Liver (tissue), 9 donors: ENCODE data around the gene EXOC4. TPM values are rescaled to one million over a fixed set of nuclear protein-coding genes. Genes with fewer than 3 reads are reported as not detected.

ENCODE experiments used
- DNase-seq: peaks from one replicate; pipeline ENCODE4 v3.0.0-alpha.2; 2017; ENCODE audit warnings: low spot score
- H3K27ac ChIP-seq, 2 donors: one replicate each; pipeline ENCODE4 v1.7.0; 2013; ENCODE audit warnings: inconsistent platforms in 2 of 2, low read length in 2 of 2, control low read depth in 1 of 2, low read depth in 1 of 2, mild to moderate bottlenecking in 1 of 2
- H3K27me3 ChIP-seq, 4 donors: one replicate each; pipeline versions ENCODE4 v1.6.1 to v1.7.0; 2013; ENCODE audit warnings: low read length in 3 of 4, inconsistent platforms in 1 of 4, mild to moderate bottlenecking in 1 of 4, moderate library complexity in 1 of 4; ENCODE audit not compliant: control insufficient read depth in 4 of 4, insufficient read depth in 4 of 4
- H3K36me3 ChIP-seq, 4 donors: one replicate each; pipeline versions ENCODE4 v1.6.1 to v1.7.0; 2013; ENCODE audit warnings: low read length in 3 of 4, mild to moderate bottlenecking in 3 of 4, low read depth in 1 of 4, moderate library complexity in 1 of 4; ENCODE audit not compliant: control insufficient read depth in 4 of 4, insufficient read depth in 3 of 4
- H3K4me1 ChIP-seq, 4 donors: one replicate each; pipeline versions ENCODE4 v1.6.1 to v1.7.0; 2013; ENCODE audit warnings: low read length in 3 of 4, mild to moderate bottlenecking in 3 of 4, moderate library complexity in 1 of 4; ENCODE audit not compliant: control insufficient read depth in 4 of 4, insufficient read depth in 4 of 4
- H3K4me3 ChIP-seq, 3 donors: one replicate each; pipeline versions ENCODE4 v1.6.1 to v1.7.0; 2013; ENCODE audit warnings: low read length in 3 of 3, control low read depth in 1 of 3, low read depth in 1 of 3, mild to moderate bottlenecking in 1 of 3
- H3K9ac ChIP-seq, 2 donors: one replicate each; pipeline ENCODE4 v1.7.0; 2013; ENCODE audit warnings: low read length in 2 of 2, mild to moderate bottlenecking in 2 of 2, moderate library complexity in 2 of 2, control low read depth in 1 of 2, low read depth in 1 of 2
- H3K9me3 ChIP-seq, 4 donors: one replicate each; pipeline versions ENCODE4 v1.6.1 to v1.7.0; 2013; ENCODE audit warnings: low read length in 3 of 4; ENCODE audit not compliant: control insufficient read depth in 4 of 4
- EGR1 ChIP-seq, 2 donors: IDR thresholded peaks; 2 replicates each; pipeline ENCODE4 v1.6.1; 2016 to 2018; ENCODE audit warnings: antibody characterized with exemption in 2 of 2, low read depth in 2 of 2
- FOXA2 ChIP-seq: IDR thresholded peaks from 2 replicates; pipeline ENCODE4 v1.6.1; 2016; ENCODE audit warnings: antibody characterized with exemption
- GABPA ChIP-seq, 2 donors: IDR thresholded peaks in 1 of 2; conservative IDR thresholded peaks in 1 of 2; 2 replicates each; pipeline ENCODE4 v1.6.1; 2016; ENCODE audit warnings: antibody characterized with exemption in 2 of 2, mild to moderate bottlenecking in 1 of 2, moderate library complexity in 1 of 2
- HNF4A ChIP-seq, 2 donors: conservative IDR thresholded peaks; 2 replicates each; pipeline ENCODE4 v1.6.1; 2016; ENCODE audit warnings: antibody characterized with exemption in 2 of 2, mild to moderate bottlenecking in 2 of 2
- HNF4G ChIP-seq: IDR thresholded peaks from 2 replicates; pipeline ENCODE4 v1.6.1; 2016; ENCODE audit warnings: antibody characterized with exemption
- JUND ChIP-seq, 2 donors: IDR thresholded peaks; 2 replicates each; pipeline ENCODE4 v1.6.1; 2016; ENCODE audit warnings: antibody characterized with exemption in 2 of 2
- MAX ChIP-seq: IDR thresholded peaks from 2 replicates; pipeline ENCODE4 v1.6.1; 2016; ENCODE audit warnings: antibody characterized with exemption
- RAD21 ChIP-seq, 2 donors: IDR thresholded peaks; 2 replicates each; pipeline ENCODE4 v1.6.1; 2016; ENCODE audit warnings: antibody characterized with exemption in 2 of 2, mild to moderate bottlenecking in 2 of 2
- SP1 ChIP-seq: IDR thresholded peaks from 2 replicates; pipeline ENCODE4 v1.6.1; 2018; ENCODE audit warnings: antibody characterized with exemption, mild to moderate bottlenecking
- TAF1 ChIP-seq: conservative IDR thresholded peaks from 2 replicates; pipeline ENCODE4 v1.6.1; 2016; ENCODE audit warnings: antibody characterized with exemption, mild to moderate bottlenecking
- ZBTB33 ChIP-seq: IDR thresholded peaks from 2 replicates; pipeline ENCODE4 v1.6.1; 2016; ENCODE audit warnings: antibody characterized with exemption
- WGBS: extraction: QIAGEN DNeasy Blood & Tissue Kit; methylation state at CpG from one replicate; pipeline ENCODE4 v1.1.7; 2013; 5-methylcytosine and 5-hydroxymethylcytosine counted together
- polyA plus RNA-seq, 2 donors: library from polyadenylated mRNA; stranded (reverse) in 1 of 2; unstranded in 1 of 2; fragments of 200-250 nt in 1 of 2; fragments of >200 nt in 1 of 2; fragmentation: Nextera tagmentation in 1 of 2; extraction: Ambion mirVana in 1 of 2; gene quantifications; one replicate each; pipeline versions ENCODE4 v1.2.1 to v1.2.3, GENCODE V29; 2013 to 2015
- total RNA-seq, 2 donors: library from RNA; depleted of rRNA; stranded (reverse); fragments of >200 nt; gene quantifications; one replicate each; pipeline ENCODE4 v1.2.3, GENCODE V29; 2014
- TF ChIP-seq, protein P1 (sequence below): fragments of 150-350 bp; IDR thresholded peaks from 2 replicates; pipeline ENCODE4 v1.5.1; 2017; ENCODE audit warnings: improper control_type of control experiment, low read depth, low read length; ENCODE audit not compliant: missing input control
- donor health status: healthy.
- donor health status: healthy.
- donor health status: healthy.
- donor health status: healthy.
- donor health status: healthy.

The EXOC4 gene
- total and polyA plus RNA-seq, 4 donors = 9.5 to 55.9 (median 23.6) TPM

- Histone ChIP-seq H3K36me3 (no peaks in the 10 kb centered on the region), H3K9ac (no peak overlapping the region), H3K27ac (no peak overlapping the region), H3K4me1 (no peaks in the 10 kb centered on the region), H3K27me3 (no peaks in the 10 kb centered on the region), H3K9me3 (no peaks in the 10 kb centered on the region), H3K4me3 (no peak overlapping the region)
- no peak for DNase-seq
- 61% methylated on average over 3 of the region's 3 CpGs for WGBS
- TF ChIP-seq, protein P1, sequence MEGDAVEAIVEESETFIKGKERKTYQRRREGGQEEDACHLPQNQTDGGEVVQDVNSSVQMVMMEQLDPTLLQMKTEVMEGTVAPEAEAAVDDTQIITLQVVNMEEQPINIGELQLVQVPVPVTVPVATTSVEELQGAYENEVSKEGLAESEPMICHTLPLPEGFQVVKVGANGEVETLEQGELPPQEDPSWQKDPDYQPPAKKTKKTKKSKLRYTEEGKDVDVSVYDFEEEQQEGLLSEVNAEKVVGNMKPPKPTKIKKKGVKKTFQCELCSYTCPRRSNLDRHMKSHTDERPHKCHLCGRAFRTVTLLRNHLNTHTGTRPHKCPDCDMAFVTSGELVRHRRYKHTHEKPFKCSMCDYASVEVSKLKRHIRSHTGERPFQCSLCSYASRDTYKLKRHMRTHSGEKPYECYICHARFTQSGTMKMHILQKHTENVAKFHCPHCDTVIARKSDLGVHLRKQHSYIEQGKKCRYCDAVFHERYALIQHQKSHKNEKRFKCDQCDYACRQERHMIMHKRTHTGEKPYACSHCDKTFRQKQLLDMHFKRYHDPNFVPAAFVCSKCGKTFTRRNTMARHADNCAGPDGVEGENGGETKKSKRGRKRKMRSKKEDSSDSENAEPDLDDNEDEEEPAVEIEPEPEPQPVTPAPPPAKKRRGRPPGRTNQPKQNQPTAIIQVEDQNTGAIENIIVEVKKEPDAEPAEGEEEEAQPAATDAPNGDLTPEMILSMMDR = peak; percentile 24
- TF ChIP-seq JUND (IDR thresholded peaks at IDR 0.05) (no peak), RAD21 (IDR thresholded peaks at IDR 0.05) (peak; percentile 75 to 78), ZBTB33 (no peak)
These were observed 181.5 kb downstream of the EXOC4 start for GRCh38 chr7:133434246-133434865.

DNA sequence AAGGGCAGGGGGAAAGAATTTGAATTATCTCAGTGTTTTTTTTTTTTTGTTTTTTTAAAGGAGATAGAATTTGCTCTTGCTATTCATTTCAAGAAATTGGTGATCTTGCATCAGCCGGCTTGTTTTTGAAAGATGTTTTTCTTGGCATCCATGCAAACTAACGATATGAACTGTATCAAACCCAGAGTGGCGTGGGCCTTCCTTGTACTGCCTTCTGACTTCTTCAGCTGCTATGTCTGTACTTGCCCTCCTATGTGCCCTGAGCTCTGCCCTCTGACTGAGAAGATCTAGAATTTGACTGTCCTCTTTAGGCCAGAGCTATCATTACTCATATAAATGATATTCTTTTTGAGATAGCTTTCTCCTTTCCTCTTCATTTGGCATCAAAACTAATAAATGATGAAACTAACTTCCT, 183.1 kb downstream of the EXOC4 start:
- no peak overlapping the region for H3K9ac ChIP-seq

More for the DNA sequence above, 183.1 kb downstream of the EXOC4 start:
- no peak for TF ChIP-seq FOXA2
- no peak for TF ChIP-seq MAX
- TF ChIP-seq SP1 = no peak
- TF ChIP-seq RAD21 (IDR thresholded peaks at IDR 0.05) = no peak
- TF ChIP-seq GABPA (IDR thresholded peaks at IDR 0.05 in 1 of 2, conservative IDR thresholded peaks at IDR 0.05 in 1 of 2) = no peak
- no peak for TF ChIP-seq JUND (IDR thresholded peaks at IDR 0.05)
- TF ChIP-seq HNF4G = no peak
- TF ChIP-seq, protein P1 = no peak
- TF ChIP-seq ZBTB33 = no peak
- TF ChIP-seq EGR1 (IDR thresholded peaks at IDR 0.05; ENCODE audit: low read depth in 2 of 2) = no peak
- TF ChIP-seq HNF4A (conservative IDR thresholded peaks at IDR 0.05) = no peak
- no peak for TF ChIP-seq TAF1
- H3K4me3 ChIP-seq = no peak overlapping the region
- no peaks in the 10 kb centered on the region for H3K4me1 ChIP-seq
- H3K9me3 ChIP-seq = no peaks in the 10 kb centered on the region
- no peak for DNase-seq
- H3K36me3 ChIP-seq = no peaks in the 10 kb centered on the region
- H3K27me3 ChIP-seq = no peaks in the 10 kb centered on the region
- H3K27ac ChIP-seq = no peak overlapping the region
- 70% methylated on average over 3 of the region's 3 CpGs for WGBS
